ENCODE results near the gene GUCY1A2.
"Not testable (repeated sequence)": the region's sequence is repeated elsewhere in the genome, so short reads cannot be mapped to it uniquely, and the experiment has no call there.

Gene GUCY1A2

GRCh38 chr11:106821826-106822225 is 196.4 kb downstream of the GUCY1A2 start:
- H3K9ac ChIP-seq (ENCODE audit: low read depth, low read length), result no peak overlapping the region
- peaks cover 4% of the 10 kb centered on the region; the same call in 1 of the 2 replicates for H3K4me1 ChIP-seq (ENCODE audit: insufficient read depth, low read length)
- H3K36me3 ChIP-seq (ENCODE audit: insufficient read depth, low read length), result no peaks in the 10 kb centered on the region
- no peaks in the 10 kb centered on the region for H3K9me3 ChIP-seq (ENCODE audit: control insufficient read depth, insufficient read depth, low read length)

DNA sequence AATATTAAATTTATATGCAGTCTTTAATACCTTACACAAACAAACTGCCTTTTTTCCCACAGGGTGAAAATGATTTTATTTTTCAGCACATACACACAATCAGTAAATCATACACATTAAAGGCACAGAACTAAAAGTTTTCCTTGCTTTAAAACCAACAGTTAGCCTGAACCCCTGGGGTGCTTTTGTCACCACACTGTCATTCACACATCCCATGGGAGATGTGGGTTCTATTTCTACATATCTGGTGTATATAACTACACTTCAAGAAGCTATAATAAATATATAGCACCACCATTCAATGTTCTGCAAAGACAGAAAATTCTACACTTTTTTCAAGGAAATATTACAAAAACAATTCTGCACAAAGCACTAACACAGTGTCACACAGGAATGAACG is 197.0 kb downstream of the GUCY1A2 start:
- Histone ChIP-seq H3K9me3 (ENCODE audit: control insufficient read depth, insufficient read depth, low read length) (no peaks in the 10 kb centered on the region), H3K9ac (ENCODE audit: low read depth, low read length) (no peak overlapping the region), H3K36me3 (ENCODE audit: insufficient read depth, low read length) (no peaks in the 10 kb centered on the region), H3K4me1 (ENCODE audit: insufficient read depth, low read length) (peaks cover 4% of the 10 kb centered on the region; the same call in 1 of the 2 replicates)

DNA sequence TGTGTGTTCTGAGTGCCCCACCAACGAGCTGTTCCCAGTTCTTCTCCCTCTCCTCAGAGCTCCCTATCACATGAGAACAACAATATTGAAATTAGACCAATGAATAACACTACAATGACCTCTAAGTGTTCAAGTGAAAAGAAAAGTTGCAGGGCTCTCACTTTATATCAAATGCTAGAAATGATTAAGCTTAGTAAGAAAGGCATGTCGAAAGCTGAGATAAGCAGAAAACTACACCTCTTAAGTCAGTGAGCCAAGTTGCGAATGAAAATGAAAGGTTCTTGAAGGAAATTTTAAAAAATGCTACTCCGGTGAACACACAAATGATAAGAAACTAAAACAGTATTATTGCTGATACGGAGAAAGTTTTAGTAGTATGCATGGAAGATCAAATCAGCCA is 199.8 kb downstream of the GUCY1A2 start:
- no peaks in the 10 kb centered on the region for H3K9me3 ChIP-seq (ENCODE audit: control insufficient read depth, insufficient read depth, low read length)
- no peaks in the 10 kb centered on the region for H3K36me3 ChIP-seq (ENCODE audit: insufficient read depth, low read length)
- H3K9ac ChIP-seq (ENCODE audit: low read depth, low read length), result no peak overlapping the region
- peaks cover 4% of the 10 kb centered on the region; the same call in 1 of the 2 replicates for H3K4me1 ChIP-seq (ENCODE audit: insufficient read depth, low read length)

DNA sequence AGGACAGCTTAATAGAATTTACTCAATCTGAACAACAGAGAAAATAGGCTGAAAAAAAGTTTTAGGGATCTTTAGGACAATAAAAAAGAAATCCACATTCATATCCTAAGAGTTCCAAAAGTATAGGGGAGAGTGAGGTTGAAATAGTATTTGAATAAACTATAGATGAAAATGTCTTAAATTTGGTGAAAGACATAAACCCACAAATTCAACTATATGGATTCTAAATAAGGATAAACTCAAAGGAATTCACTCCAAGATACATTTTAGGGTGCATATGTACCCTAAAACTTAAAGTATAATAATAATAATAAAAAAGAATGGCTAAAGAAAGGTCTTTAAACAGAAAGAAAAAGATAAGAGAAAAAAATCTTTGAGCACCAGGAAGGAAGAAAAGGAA is 203.1 kb downstream of the GUCY1A2 start:
- H3K9me3 ChIP-seq (ENCODE audit: control insufficient read depth, insufficient read depth, low read length), result no peaks in the 10 kb centered on the region
- no peak overlapping the region for H3K9ac ChIP-seq (ENCODE audit: low read depth, low read length)
- no peaks in the 10 kb centered on the region for H3K36me3 ChIP-seq (ENCODE audit: insufficient read depth, low read length)
- no peaks in the 10 kb centered on the region for H3K4me1 ChIP-seq (ENCODE audit: insufficient read depth, low read length)

- Histone ChIP-seq H3K4me1 (ENCODE audit: insufficient read depth, low read length) (no peaks in the 10 kb centered on the region), H3K36me3 (ENCODE audit: insufficient read depth, low read length) (no peaks in the 10 kb centered on the region), H3K9ac (ENCODE audit: low read depth, low read length) (no peak overlapping the region), H3K9me3 (ENCODE audit: control insufficient read depth, insufficient read depth, low read length) (no peaks in the 10 kb centered on the region)
Measured at GRCh38 chr11:106813806-106814205, 204.5 kb downstream of the GUCY1A2 start.

- peaks cover 5% of the 10 kb centered on the region; the same call in 1 of the 2 replicates for H3K4me1 ChIP-seq (ENCODE audit: insufficient read depth, low read length)
- no peak overlapping the region for H3K9ac ChIP-seq (ENCODE audit: low read depth, low read length)
- no peaks in the 10 kb centered on the region for H3K36me3 ChIP-seq (ENCODE audit: insufficient read depth, low read length)
- H3K9me3 ChIP-seq (ENCODE audit: control insufficient read depth, insufficient read depth, low read length), result no peaks in the 10 kb centered on the region; the same call in 1 of the 2 replicates
Measured at GRCh38 chr11:106794058-106794457, 224.2 kb downstream of the GUCY1A2 start.

DNA sequence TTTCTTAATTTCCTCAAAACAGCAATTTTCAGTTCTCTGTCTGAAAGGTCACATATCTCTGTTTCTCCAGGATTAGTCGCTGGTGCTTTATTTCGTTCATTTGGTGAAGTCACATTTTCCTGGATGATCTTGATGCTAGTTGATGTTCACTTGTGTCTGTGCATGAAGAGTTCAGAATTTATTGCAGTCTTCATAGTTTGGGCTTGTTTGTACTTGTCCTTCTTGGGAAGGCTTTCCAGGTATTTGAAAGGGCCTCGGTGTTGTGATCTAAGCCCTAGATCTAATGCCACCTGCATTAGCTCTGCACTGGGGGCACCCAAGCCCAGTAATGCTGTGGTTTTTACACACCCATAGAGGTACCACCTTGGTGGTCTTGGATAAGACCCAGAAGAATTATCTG is 228.9 kb downstream of the GUCY1A2 start:
- Histone ChIP-seq H3K36me3 (ENCODE audit: insufficient read depth, low read length) (no peaks in the 10 kb centered on the region), H3K9me3 (ENCODE audit: control insufficient read depth, insufficient read depth, low read length) (no peaks in the 10 kb centered on the region; the same call in 1 of the 2 replicates), H3K9ac (ENCODE audit: low read depth, low read length) (no peak overlapping the region), H3K4me1 (ENCODE audit: insufficient read depth, low read length) (peaks cover 5% of the 10 kb centered on the region; the same call in 1 of the 2 replicates)

- Histone ChIP-seq H3K9me3 (ENCODE audit: control insufficient read depth, insufficient read depth, low read length) (no peaks in the 10 kb centered on the region; the same call in 1 of the 2 replicates), H3K36me3 (ENCODE audit: insufficient read depth, low read length) (no peaks in the 10 kb centered on the region), H3K9ac (ENCODE audit: low read depth, low read length) (no peak overlapping the region), H3K4me1 (ENCODE audit: insufficient read depth, low read length) (no peaks in the 10 kb centered on the region; the same call in 1 of the 2 replicates)
Measured at GRCh38 chr11:106787454-106787853, 230.8 kb downstream of the GUCY1A2 start.

- H3K9ac ChIP-seq (ENCODE audit: low read depth, low read length), result no peak overlapping the region
- no peaks in the 10 kb centered on the region; the same call in 1 of the 2 replicates for H3K4me1 ChIP-seq (ENCODE audit: insufficient read depth, low read length)
- H3K36me3 ChIP-seq (ENCODE audit: insufficient read depth, low read length), result no peaks in the 10 kb centered on the region
- H3K9me3 ChIP-seq (ENCODE audit: control insufficient read depth, insufficient read depth, low read length), result no peaks in the 10 kb centered on the region; the same call in 1 of the 2 replicates
Measured at GRCh38 chr11:106785913-106786650, 232.2 kb downstream of the GUCY1A2 start.

GRCh38 chr11:106777302-106777701 is 241.0 kb downstream of the GUCY1A2 start:
- not testable (repeated sequence) for H3K36me3 ChIP-seq (ENCODE audit: insufficient read depth, low read length); H3K4me1 ChIP-seq (ENCODE audit: insufficient read depth, low read length); H3K9me3 ChIP-seq (ENCODE audit: control insufficient read depth, insufficient read depth, low read length); H3K9ac ChIP-seq (ENCODE audit: low read depth, low read length)

DNA sequence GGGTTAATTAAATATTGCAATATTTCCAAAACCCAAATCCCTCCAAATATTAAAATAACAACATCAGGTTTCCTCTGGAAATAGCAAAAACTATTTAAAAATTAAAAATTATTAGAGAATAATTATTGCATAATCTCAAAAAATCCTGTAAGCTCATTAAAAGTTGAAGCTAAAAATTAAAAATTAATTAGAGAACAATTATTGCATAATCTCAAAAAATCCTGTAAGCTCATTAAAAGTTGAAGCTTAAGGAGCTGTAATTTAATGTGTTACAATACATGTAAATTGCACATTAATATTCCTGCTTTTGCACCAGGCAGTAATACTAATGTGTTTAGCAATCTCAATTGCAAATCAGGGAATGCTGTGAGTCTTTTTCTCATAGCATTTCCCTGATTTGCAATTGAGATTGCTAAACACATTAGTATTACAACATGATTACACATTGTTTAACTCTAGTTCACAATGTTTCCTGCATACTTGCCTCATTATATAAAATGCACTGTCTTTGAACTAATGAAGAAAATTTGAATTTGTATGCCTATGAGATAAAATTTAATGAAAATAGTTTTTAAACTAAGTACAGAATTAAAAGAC is 247.7 kb downstream of the GUCY1A2 start:
- no peaks in the 10 kb centered on the region for H3K36me3 ChIP-seq (ENCODE audit: insufficient read depth, low read length)
- H3K9ac ChIP-seq (ENCODE audit: low read depth, low read length), result no peak overlapping the region
- no peaks in the 10 kb centered on the region for H3K9me3 ChIP-seq (ENCODE audit: control insufficient read depth, insufficient read depth, low read length)
- H3K4me1 ChIP-seq (ENCODE audit: insufficient read depth, low read length), result peaks cover 11% of the 10 kb centered on the region; the same call in 1 of the 2 replicates

GRCh38 chr11:106765469-106766258 is 252.6 kb downstream of the GUCY1A2 start:
- H3K9ac ChIP-seq (ENCODE audit: low read depth, low read length), result no peak overlapping the region
- H3K4me1 ChIP-seq (ENCODE audit: insufficient read depth, low read length), result peaks cover 16% of the 10 kb centered on the region; the same call in 1 of the 2 replicates
- no peaks in the 10 kb centered on the region for H3K9me3 ChIP-seq (ENCODE audit: control insufficient read depth, insufficient read depth, low read length)
- no peaks in the 10 kb centered on the region for H3K36me3 ChIP-seq (ENCODE audit: insufficient read depth, low read length)

DNA sequence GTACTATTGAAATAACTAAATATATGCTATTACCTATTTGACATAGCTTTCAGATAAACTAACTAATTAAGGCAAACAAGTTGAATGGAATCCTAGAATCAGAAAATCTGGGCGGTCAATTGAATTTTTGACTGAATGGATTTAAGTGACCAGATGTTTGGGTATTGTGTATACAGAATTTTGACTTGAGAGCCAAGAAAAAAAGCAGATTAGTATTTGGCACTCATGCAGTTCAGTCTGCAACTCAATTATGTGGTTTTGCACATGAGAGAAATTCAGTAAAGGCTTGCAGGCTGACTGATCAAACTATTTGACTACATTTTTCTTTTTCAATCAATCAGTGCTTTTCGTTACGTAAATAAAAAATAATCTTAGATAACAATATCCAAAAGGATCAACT is 254.8 kb downstream of the GUCY1A2 start:
- Histone ChIP-seq H3K36me3 (ENCODE audit: insufficient read depth, low read length) (no peaks in the 10 kb centered on the region), H3K4me1 (ENCODE audit: insufficient read depth, low read length) (peaks cover 16% of the 10 kb centered on the region; the same call in 1 of the 2 replicates), H3K9me3 (ENCODE audit: control insufficient read depth, insufficient read depth, low read length) (no peaks in the 10 kb centered on the region), H3K9ac (ENCODE audit: low read depth, low read length) (no peak overlapping the region)

GRCh38 chr11:106761745-106762144 is 256.5 kb downstream of the GUCY1A2 start:
- Histone ChIP-seq H3K4me1 (ENCODE audit: insufficient read depth, low read length) (peaks cover 16% of the 10 kb centered on the region; the same call in 1 of the 2 replicates), H3K9me3 (ENCODE audit: control insufficient read depth, insufficient read depth, low read length) (no peaks in the 10 kb centered on the region), H3K9ac (ENCODE audit: low read depth, low read length) (no peak overlapping the region), H3K36me3 (ENCODE audit: insufficient read depth, low read length) (no peaks in the 10 kb centered on the region)

All from ES-I3 (cell line).